GM19452 (cell line): ENCODE data around the gene TMEM108.

Experiments
- ATAC-seq: cut with Tn5 transposase; IDR thresholded peaks from one replicate; pipeline ENCODE4 v1.9.1; 2021; ENCODE audit not compliant: unreplicated experiment

The TMEM108 gene

GRCh38 chr3:133270631-133271030, 232.4 kb downstream of the TMEM108 start:
- no peak for ATAC-seq

- no peak for ATAC-seq
Observed at GRCh38 chr3:133271042-133271441, 232.9 kb downstream of the TMEM108 start.

GRCh38 chr3:133271539-133271938, 233.3 kb downstream of the TMEM108 start:
- no peak for ATAC-seq

GRCh38 chr3:133273346-133273745, 235.2 kb downstream of the TMEM108 start:
- no peak for ATAC-seq

- no peak for ATAC-seq
Observed at GRCh38 chr3:133274477-133274876, 236.3 kb downstream of the TMEM108 start.

- ATAC-seq, result no peak
Observed at GRCh38 chr3:133276594-133276993, 238.4 kb downstream of the TMEM108 start.

- no peak for ATAC-seq
Observed at GRCh38 chr3:133277813-133278212, 239.6 kb downstream of the TMEM108 start.

GRCh38 chr3:133278260-133279043, 240.3 kb downstream of the TMEM108 start:
- no peak for ATAC-seq

- ATAC-seq, result no peak
Observed at GRCh38 chr3:133280586-133280985, 242.4 kb downstream of the TMEM108 start.

- no peak for ATAC-seq
Observed at GRCh38 chr3:133282236-133282635, 244.0 kb downstream of the TMEM108 start.

GRCh38 chr3:133283958-133284807, 246.0 kb downstream of the TMEM108 start:
- no peak for ATAC-seq

- ATAC-seq, result no peak
Observed at GRCh38 chr3:133289322-133289721, 251.1 kb downstream of the TMEM108 start.

- ATAC-seq, result no peak
Observed at GRCh38 chr3:133292296-133292695, 254.1 kb downstream of the TMEM108 start.

- no peak for ATAC-seq
Observed at GRCh38 chr3:133293397-133294110, 255.4 kb downstream of the TMEM108 start.

GRCh38 chr3:133294253-133294652, 256.1 kb downstream of the TMEM108 start:
- no peak for ATAC-seq

GRCh38 chr3:133295199-133295901, 257.2 kb downstream of the TMEM108 start:
- peak; percentile 72 for ATAC-seq

- no peak for ATAC-seq
Observed at GRCh38 chr3:133295944-133296917, 258.0 kb downstream of the TMEM108 start.

GRCh38 chr3:133296981-133297380, 258.8 kb downstream of the TMEM108 start:
- ATAC-seq, result no peak

- no peak for ATAC-seq
Observed at GRCh38 chr3:133300102-133300501, 261.9 kb downstream of the TMEM108 start.

GRCh38 chr3:133301194-133301593, 263.0 kb downstream of the TMEM108 start:
- no peak for ATAC-seq
